ENCODE measurements around the gene L3HYPDH.
"Not testable (repeated sequence)": the region's sequence is repeated elsewhere in the genome, so short reads cannot be mapped to it uniquely, and the experiment has no call there.

L3HYPDH gene

GRCh38 chr14:59475709-59476108, 8.5 kb downstream of the L3HYPDH start:
- no peak for DNase-seq

GRCh38 chr14:59474172-59474571, 10.0 kb downstream of the L3HYPDH start:
- no peak for DNase-seq

GRCh38 chr14:59465316-59466135, 18.7 kb downstream of the L3HYPDH start, which contains the start of gene GPR135:
GPR135 (minus strand) TSS chr14:59465380; CDS start chr14:59465226, 154 bp downstream.
- DNase-seq: no peak

- DNase-seq: peak; percentile 87
These were observed 19.5 kb downstream of the L3HYPDH start for GRCh38 chr14:59464486-59465315.

GRCh38 chr14:59463787-59464485, 20.3 kb downstream of the L3HYPDH start:
- DNase-seq: no peak

- DNase-seq: no peak
These were observed 22.3 kb downstream of the L3HYPDH start for GRCh38 chr14:59461891-59462290.

- no peak for DNase-seq
These were observed 23.8 kb downstream of the L3HYPDH start for GRCh38 chr14:59460378-59460777.

- DNase-seq: no peak
These were observed 25.7 kb downstream of the L3HYPDH start for GRCh38 chr14:59458486-59458885.

- DNase-seq: no peak
These were observed 28.8 kb downstream of the L3HYPDH start for GRCh38 chr14:59455411-59455810.

GRCh38 chr14:59454139-59454538, 30.1 kb downstream of the L3HYPDH start:
- DNase-seq: no peak

- no peak for DNase-seq
These were observed 32.4 kb downstream of the L3HYPDH start for GRCh38 chr14:59451849-59452248.

- DNase-seq: no peak
These were observed 33.5 kb downstream of the L3HYPDH start for GRCh38 chr14:59450716-59451115.

GRCh38 chr14:59448673-59449072, 35.5 kb downstream of the L3HYPDH start:
- DNase-seq: not testable (repeated sequence)

- no peak for DNase-seq
These were observed 44.8 kb downstream of the L3HYPDH start for GRCh38 chr14:59439256-59439965.

GRCh38 chr14:59438195-59438647, 46.0 kb downstream of the L3HYPDH start:
- no peak for DNase-seq

GRCh38 chr14:59435987-59436386, 48.2 kb downstream of the L3HYPDH start:
- no peak for DNase-seq

GRCh38 chr14:59435101-59435500, 49.1 kb downstream of the L3HYPDH start:
- no peak for DNase-seq

- DNase-seq: no peak
These were observed 54.4 kb downstream of the L3HYPDH start for GRCh38 chr14:59429790-59430189.

GRCh38 chr14:59428581-59429012, 55.6 kb downstream of the L3HYPDH start:
- DNase-seq: no peak

GRCh38 chr14:59427653-59428580, 56.3 kb downstream of the L3HYPDH start:
- peak; percentile 44 for DNase-seq

- DNase-seq: peak; percentile 69
These were observed 58.8 kb downstream of the L3HYPDH start for GRCh38 chr14:59425322-59425935.
